ENCODE results near the gene ENO4. TPM values are rescaled to one million over a fixed set of nuclear protein-coding genes. Genes with fewer than 3 reads are reported as not detected.

Gene ENO4
- total and polyA plus RNA-seq, 9 of the 15 experiments (the other 6 are each of a cell fraction or from before 2014, with no cell fraction given) = 0.07 TPM; not detected in 8

DNA sequence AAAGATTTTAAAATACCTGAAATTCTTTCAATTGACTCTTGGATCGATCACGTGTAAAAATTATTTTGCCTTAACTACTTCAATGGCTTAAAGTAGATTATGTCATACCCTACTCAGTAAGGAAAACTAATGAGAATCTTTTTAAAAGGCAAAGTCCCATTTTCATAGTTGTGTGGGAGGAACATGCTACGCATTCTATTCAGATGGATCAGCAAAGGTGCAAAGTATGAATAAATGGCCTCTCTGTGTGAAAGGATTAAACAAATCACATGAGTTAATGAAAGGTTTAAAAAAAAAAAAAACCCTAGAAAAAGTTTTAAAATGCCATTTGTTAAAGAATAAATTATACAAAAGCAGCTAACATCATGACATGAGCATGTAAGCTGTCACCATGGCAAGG is 77.1 kb downstream of the ENO4 start:
- FAIRE-seq (no peak), ATAC-seq (no peak), DNase-seq (ENCODE audit: extremely low read depth in 1 of 4, low spot score in 3 of 4) (no peak)
- WGBS (ENCODE audit: insufficient coverage, low coverage, missing lambda C conversion rate) = 88% methylated on average over 3 of the region's 3 CpGs
- in situ Hi-C loops (cut with MboI) = no loop called here
- Histone ChIP-seq H3K9me1 (ENCODE audit: control insufficient read depth, insufficient read depth, low read length) (no peaks in the 10 kb centered on the region), H3K27me3 (ENCODE audit: control insufficient read depth in 2 of 2, insufficient read depth in 2 of 2, low read length in 2 of 2) (no peaks in the 10 kb centered on the region), H3K9ac (ENCODE audit: insufficient read depth in 1 of 2, low read depth in 2 of 2, low read length in 2 of 2) (no peak overlapping the region), H3K4me2 (ENCODE audit: insufficient read depth, low read length) (no peak overlapping the region), H2AFZ (ENCODE audit: low read depth, low read length) (no peak overlapping the region), H3K27ac (ENCODE audit: extremely low read depth, low read depth, low read length) (no peak overlapping the region), H3K36me3 (ENCODE audit: control insufficient read depth, insufficient read depth, low read length) (peaks cover 37% of the 10 kb centered on the region; the same call in 2 of the 3 replicates), H3K9me3 (replicated peaks; ENCODE audit: control insufficient read depth, insufficient read depth, low read depth, low read length) (no peaks in the 10 kb centered on the region), H3K79me2 (ENCODE audit: control insufficient read depth, insufficient read depth, low read length) (no peaks in the 10 kb centered on the region), H4K20me1 (replicated peaks; ENCODE audit: control insufficient read depth, insufficient read depth, low read length) (no peaks in the 10 kb centered on the region), H3K4me3 (no peak overlapping the region), H3K4me1 (replicated peaks in 1 of 2; ENCODE audit: control insufficient read depth in 2 of 2, insufficient read depth in 2 of 2, low read length in 2 of 2) (no peaks in the 10 kb centered on the region)
- intact Hi-C loops (cut with micrococcal nuclease) = no loop called here
- no TSS peak for BruUV-seq (replicated peaks)
- ChIA-PET POLR2A (no interaction called here), CTCF (ENCODE audit: low intra/inter-chr PET ratio) (no interaction called here)
- no peak for TF ChIP-seq ZNF23 (CRISPR knock-in tag; IDR thresholded peaks at IDR 0.05)
- TF ChIP-seq TAF1 (IDR thresholded peaks at IDR 0.05; ENCODE audit: control insufficient read depth, extremely low read depth, insufficient read depth, low read length, severe bottlenecking) = no peak
- TF ChIP-seq HLTF (IDR thresholded peaks at IDR 0.05) = no peak
- no peak for TF ChIP-seq PURB (CRISPR knock-in tag; IDR thresholded peaks at IDR 0.05; ENCODE audit: low read depth)
- TF ChIP-seq, protein P1, sequence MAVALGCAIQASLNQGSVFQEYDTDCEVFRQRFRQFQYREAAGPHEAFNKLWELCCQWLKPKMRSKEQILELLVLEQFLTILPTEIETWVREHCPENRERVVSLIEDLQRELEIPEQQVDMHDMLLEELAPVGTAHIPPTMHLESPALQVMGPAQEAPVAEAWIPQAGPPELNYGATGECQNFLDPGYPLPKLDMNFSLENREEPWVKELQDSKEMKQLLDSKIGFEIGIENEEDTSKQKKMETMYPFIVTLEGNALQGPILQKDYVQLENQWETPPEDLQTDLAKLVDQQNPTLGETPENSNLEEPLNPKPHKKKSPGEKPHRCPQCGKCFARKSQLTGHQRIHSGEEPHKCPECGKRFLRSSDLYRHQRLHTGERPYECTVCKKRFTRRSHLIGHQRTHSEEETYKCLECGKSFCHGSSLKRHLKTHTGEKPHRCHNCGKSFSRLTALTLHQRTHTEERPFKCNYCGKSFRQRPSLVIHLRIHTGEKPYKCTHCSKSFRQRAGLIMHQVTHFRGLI (CRISPR knock-in tag; IDR thresholded peaks at IDR 0.05) = no peak
- no peak for TF ChIP-seq ZNF232 (CRISPR knock-in tag; IDR thresholded peaks at IDR 0.05)
- TF ChIP-seq PHF20 (IDR thresholded peaks at IDR 0.05; ENCODE audit: partially characterized antibody) = no peak
- TF ChIP-seq, protein P2, sequence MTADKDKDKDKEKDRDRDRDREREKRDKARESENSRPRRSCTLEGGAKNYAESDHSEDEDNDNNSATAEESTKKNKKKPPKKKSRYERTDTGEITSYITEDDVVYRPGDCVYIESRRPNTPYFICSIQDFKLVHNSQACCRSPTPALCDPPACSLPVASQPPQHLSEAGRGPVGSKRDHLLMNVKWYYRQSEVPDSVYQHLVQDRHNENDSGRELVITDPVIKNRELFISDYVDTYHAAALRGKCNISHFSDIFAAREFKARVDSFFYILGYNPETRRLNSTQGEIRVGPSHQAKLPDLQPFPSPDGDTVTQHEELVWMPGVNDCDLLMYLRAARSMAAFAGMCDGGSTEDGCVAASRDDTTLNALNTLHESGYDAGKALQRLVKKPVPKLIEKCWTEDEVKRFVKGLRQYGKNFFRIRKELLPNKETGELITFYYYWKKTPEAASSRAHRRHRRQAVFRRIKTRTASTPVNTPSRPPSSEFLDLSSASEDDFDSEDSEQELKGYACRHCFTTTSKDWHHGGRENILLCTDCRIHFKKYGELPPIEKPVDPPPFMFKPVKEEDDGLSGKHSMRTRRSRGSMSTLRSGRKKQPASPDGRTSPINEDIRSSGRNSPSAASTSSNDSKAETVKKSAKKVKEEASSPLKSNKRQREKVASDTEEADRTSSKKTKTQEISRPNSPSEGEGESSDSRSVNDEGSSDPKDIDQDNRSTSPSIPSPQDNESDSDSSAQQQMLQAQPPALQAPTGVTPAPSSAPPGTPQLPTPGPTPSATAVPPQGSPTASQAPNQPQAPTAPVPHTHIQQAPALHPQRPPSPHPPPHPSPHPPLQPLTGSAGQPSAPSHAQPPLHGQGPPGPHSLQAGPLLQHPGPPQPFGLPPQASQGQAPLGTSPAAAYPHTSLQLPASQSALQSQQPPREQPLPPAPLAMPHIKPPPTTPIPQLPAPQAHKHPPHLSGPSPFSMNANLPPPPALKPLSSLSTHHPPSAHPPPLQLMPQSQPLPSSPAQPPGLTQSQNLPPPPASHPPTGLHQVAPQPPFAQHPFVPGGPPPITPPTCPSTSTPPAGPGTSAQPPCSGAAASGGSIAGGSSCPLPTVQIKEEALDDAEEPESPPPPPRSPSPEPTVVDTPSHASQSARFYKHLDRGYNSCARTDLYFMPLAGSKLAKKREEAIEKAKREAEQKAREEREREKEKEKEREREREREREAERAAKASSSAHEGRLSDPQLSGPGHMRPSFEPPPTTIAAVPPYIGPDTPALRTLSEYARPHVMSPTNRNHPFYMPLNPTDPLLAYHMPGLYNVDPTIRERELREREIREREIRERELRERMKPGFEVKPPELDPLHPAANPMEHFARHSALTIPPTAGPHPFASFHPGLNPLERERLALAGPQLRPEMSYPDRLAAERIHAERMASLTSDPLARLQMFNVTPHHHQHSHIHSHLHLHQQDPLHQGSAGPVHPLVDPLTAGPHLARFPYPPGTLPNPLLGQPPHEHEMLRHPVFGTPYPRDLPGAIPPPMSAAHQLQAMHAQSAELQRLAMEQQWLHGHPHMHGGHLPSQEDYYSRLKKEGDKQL (CRISPR knock-in tag; IDR thresholded peaks at IDR 0.05; ENCODE audit: borderline replicate concordance) = no peak
- no peak for TF ChIP-seq CREB1 (IDR thresholded peaks at IDR 0.05)
- TF ChIP-seq CREB1 (CRISPR knock-in tag; IDR thresholded peaks at IDR 0.05) = no peak
- no peak for TF ChIP-seq ZBTB1 (CRISPR knock-in tag; IDR thresholded peaks at IDR 0.05; ENCODE audit: borderline replicate concordance, low read depth)
- no peak for TF ChIP-seq BDP1 (IDR thresholded peaks at IDR 0.05; ENCODE audit: insufficient read depth, insufficient read length)
- TF ChIP-seq POLR2AphosphoS2 (IDR thresholded peaks at IDR 0.05; ENCODE audit: low read length) = no peak
- no peak for TF ChIP-seq KLF13 (tag; IDR thresholded peaks at IDR 0.05; ENCODE audit: borderline replicate concordance, low read depth)
- no peak for TF ChIP-seq ZC3H4 (CRISPR knock-in tag; IDR thresholded peaks at IDR 0.05; ENCODE audit: borderline replicate concordance)
- no peak for TF ChIP-seq SRSF1 (IDR thresholded peaks at IDR 0.05; ENCODE audit: low read depth, low read length)
- no peak for TF ChIP-seq ETV1 (tag; conservative IDR thresholded peaks at IDR 0.05; ENCODE audit: low read depth)
